Measurements from ENCODE around the gene ASAP2.

DNA sequence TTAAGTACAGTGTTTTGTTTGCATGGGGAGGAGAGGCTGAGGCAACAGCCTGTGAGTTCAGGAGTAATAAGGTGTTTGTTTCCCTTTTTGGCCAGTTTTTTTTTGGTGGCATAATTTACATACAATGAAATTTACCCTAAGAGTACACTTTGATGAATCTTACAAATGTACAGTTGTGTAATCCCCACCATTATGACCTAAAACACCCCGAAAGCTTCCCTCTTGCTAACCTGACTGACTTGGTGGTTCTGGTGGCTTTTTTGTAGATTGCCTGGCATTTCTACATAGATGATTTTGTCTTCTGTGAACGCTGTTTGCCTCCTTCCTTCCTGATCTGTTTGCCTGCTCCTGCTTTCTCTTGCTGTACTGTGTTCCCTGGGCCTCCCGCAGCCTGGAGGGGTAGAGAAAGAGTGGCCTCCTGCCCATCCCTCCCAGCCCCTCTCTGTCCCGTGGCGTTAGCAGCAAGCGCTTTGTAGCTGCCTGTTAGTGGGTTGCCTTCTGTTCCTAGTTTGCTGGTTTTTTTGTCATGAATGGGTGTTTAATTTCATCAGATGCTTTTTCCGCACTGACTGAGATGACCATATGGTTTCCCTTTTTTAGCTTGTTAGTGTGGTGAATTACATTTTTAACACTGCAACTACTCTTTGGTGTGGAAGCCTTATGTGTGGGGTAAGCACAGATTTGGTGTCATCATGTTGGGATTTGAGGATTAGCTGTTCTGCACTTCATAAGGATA, 32.1 kb downstream of the ASAP2 start:
- TF ChIP-seq EZH2 (IDR thresholded peaks at IDR 0.05; ENCODE audit: low read length, unreplicated experiment), result no peak
- TF ChIP-seq, protein P1, sequence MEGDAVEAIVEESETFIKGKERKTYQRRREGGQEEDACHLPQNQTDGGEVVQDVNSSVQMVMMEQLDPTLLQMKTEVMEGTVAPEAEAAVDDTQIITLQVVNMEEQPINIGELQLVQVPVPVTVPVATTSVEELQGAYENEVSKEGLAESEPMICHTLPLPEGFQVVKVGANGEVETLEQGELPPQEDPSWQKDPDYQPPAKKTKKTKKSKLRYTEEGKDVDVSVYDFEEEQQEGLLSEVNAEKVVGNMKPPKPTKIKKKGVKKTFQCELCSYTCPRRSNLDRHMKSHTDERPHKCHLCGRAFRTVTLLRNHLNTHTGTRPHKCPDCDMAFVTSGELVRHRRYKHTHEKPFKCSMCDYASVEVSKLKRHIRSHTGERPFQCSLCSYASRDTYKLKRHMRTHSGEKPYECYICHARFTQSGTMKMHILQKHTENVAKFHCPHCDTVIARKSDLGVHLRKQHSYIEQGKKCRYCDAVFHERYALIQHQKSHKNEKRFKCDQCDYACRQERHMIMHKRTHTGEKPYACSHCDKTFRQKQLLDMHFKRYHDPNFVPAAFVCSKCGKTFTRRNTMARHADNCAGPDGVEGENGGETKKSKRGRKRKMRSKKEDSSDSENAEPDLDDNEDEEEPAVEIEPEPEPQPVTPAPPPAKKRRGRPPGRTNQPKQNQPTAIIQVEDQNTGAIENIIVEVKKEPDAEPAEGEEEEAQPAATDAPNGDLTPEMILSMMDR (conservative IDR thresholded peaks at IDR 0.05; ENCODE audit: low read depth, low read length), result no peak
